Adrenal gland (tissue), 12 donors: ENCODE data around the gene TOPAZ1. TPM values are rescaled to one million over a fixed set of nuclear protein-coding genes. Genes with fewer than 3 reads are reported as not detected.

ENCODE experiments used
- DNase-seq, 7 donors: peaks; one replicate each; pipeline ENCODE4 v3.0.0-alpha.2; 2019 to 2020
- H3K27ac ChIP-seq, 5 donors: fragments of 200-600 bp; sonication (generic) in 4 of 5; 1 replicate in 3 of 5; 2 replicates in 2 of 5; pipeline versions ENCODE4 v1.5.1 to v1.8.0; 2016 to 2020; ENCODE audit warnings: mild to moderate bottlenecking in 1 of 5
- H3K27me3 ChIP-seq: fragments of 200-600 bp; 2 replicates; pipeline ENCODE4 v1.8.0; 2021
- H3K36me3 ChIP-seq, 2 donors: fragments of 200-600 bp; replicated peaks in 1 of 2; 1 replicate in 1 of 2; 2 replicates in 1 of 2; pipeline versions ENCODE4 v1.5.1 to v1.8.0; 2018 to 2022
- H3K4me1 ChIP-seq, 2 donors: fragments of 200-600 bp; replicated peaks in 1 of 2; 1 replicate in 1 of 2; 2 replicates in 1 of 2; pipeline versions ENCODE4 v1.5.1 to v1.8.0; 2018 to 2021
- H3K4me3 ChIP-seq, 4 donors: fragments of 200-600 bp; sonication (generic) in 3 of 4; one replicate each; pipeline ENCODE4 v1.5.1; 2016 to 2018
- H3K9me3 ChIP-seq, 3 donors: fragments of 200-600 bp; sonication (generic) in 1 of 3; replicated peaks in 1 of 3; 1 replicate in 2 of 3; 2 replicates in 1 of 3; pipeline versions ENCODE4 v1.5.1 to v1.8.0; 2016 to 2021
- POLR2A ChIP-seq, 2 donors: fragments of 450-650 bp; IDR thresholded peaks; one replicate each; pipeline ENCODE4 v1.6.1; 2017; ENCODE audit warnings: antibody characterized with exemption in 2 of 2, mild to moderate bottlenecking in 2 of 2, moderate library complexity in 1 of 2
- WGBS, 4 donors: extraction: QIAGEN DNeasy Blood & Tissue Kit in 2 of 4; methylation state at CpG; one replicate each; pipeline versions ENCODE4 v1.1.5 to v1.1.7; 2013 to 2017; 5-methylcytosine and 5-hydroxymethylcytosine counted together
- intact Hi-C, 2 donors: fragments of 100-400 bp; cut with DNase I; formaldehyde crosslinking; loops; one replicate each; pipeline versions ENCODE4 v1.14.1 to v1.15.0; 2022 to 2023
- polyA plus RNA-seq, 3 donors: library from polyadenylated mRNA; stranded (reverse); fragments of 200-250 nt in 2 of 3; fragments of 350-450 nt in 1 of 3; fragmentation: Illumina TruSeq in 1 of 3; extraction: RNeasy Lipid Tissue Mini Kit (QIAGEN cat#74804) in 1 of 3; gene quantifications; one replicate each; pipeline ENCODE4 v1.2.3, GENCODE V29; 2013 to 2014
- total RNA-seq, 9 donors: library from RNA; depleted of rRNA in 4 of 9; stranded (reverse); fragments of >200 nt in 4 of 9; fragments of 120-200 nt in 1 of 9; fragmentation: NEBNext Ultra II Directional in 1 of 9; extraction: Animal tissue kit (Norgen Biotek cat#: 25700) in 1 of 9; gene quantifications; one replicate each; pipeline versions ENCODE4 v1.1.0 to v1.2.4, GENCODE V29; 2013 to 2023
- TF ChIP-seq, protein P1 (sequence below), 6 experiments: fragments of 450-650 bp in 4 of 6; fragments of 200-600 bp in 2 of 6; sonication (generic) in 1 of 6; IDR thresholded peaks; 1 replicate in 5 of 6; 2 replicates in 1 of 6; pipeline versions ENCODE4 v1.5.1 to v1.8.0; 2016 to 2021; ENCODE audit warnings: antibody characterized with exemption in 6 of 6, mild to moderate bottlenecking in 2 of 6, moderate library complexity in 1 of 6
- donor health status: healthy with polysubstance abuse.
- donor health status: Bipolar disorder and iron deficiency.
- donor health status: DM: yes; HTN: yes; CAD: no.
- donor health status: DM: no; HTN: no; CAD: no.
- donor health status: DM: no; HTN: no; CAD: no.
- donor health status: DM: yes; HTN: yes; CAD: no.

Gene TOPAZ1
- total and polyA plus RNA-seq, 12 donors = not detected

DNA sequence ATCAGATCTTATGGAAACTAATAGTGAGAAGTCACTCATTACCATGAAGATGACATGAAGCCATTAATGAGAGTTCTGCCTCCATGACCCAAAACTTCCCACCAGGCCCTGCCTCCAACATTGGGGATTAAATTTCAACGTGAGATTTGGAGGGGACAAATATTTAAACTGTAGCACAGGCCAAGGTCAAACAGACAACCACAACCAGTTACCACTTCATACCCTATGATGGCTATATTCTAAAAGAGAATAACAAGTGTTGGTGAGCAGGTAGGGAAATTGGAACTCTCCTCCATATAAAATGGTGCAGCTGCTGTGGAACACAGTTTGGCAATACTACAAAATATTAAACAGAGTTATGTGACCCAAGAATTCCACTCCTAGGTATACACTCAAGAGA lies 133.8 kb downstream of the TOPAZ1 start:
- Histone ChIP-seq H3K4me1 (no peaks in the 10 kb centered on the region), H3K27me3 (no peaks in the 10 kb centered on the region), H3K4me3 (no peak overlapping the region), H3K9me3 (no peaks in the 10 kb centered on the region), H3K27ac (no peak overlapping the region), H3K36me3 (no peaks in the 10 kb centered on the region)
- WGBS, 4 donors = 83 to 94% (median 90%) methylated on average over 1 of the region's 1 CpG
- DNase-seq = no peak
- intact Hi-C loops = no loop called here
- TF ChIP-seq, protein P1, sequence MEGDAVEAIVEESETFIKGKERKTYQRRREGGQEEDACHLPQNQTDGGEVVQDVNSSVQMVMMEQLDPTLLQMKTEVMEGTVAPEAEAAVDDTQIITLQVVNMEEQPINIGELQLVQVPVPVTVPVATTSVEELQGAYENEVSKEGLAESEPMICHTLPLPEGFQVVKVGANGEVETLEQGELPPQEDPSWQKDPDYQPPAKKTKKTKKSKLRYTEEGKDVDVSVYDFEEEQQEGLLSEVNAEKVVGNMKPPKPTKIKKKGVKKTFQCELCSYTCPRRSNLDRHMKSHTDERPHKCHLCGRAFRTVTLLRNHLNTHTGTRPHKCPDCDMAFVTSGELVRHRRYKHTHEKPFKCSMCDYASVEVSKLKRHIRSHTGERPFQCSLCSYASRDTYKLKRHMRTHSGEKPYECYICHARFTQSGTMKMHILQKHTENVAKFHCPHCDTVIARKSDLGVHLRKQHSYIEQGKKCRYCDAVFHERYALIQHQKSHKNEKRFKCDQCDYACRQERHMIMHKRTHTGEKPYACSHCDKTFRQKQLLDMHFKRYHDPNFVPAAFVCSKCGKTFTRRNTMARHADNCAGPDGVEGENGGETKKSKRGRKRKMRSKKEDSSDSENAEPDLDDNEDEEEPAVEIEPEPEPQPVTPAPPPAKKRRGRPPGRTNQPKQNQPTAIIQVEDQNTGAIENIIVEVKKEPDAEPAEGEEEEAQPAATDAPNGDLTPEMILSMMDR (IDR thresholded peaks at IDR 0.05) = no peak
- no peak for TF ChIP-seq POLR2A (IDR thresholded peaks at IDR 0.05)

Other genes with a start within 250 kb of the TOPAZ1 start
- gene TCAIM, start 96.9 kb downstream of the TOPAZ1 start, total RNA-seq = 10 to 100 TPM; 22.3 to 51.9 (median 32.3) TPM
- gene TCAIM, start 96.9 kb downstream of the TOPAZ1 start, polyA plus RNA-seq = 10 to 100 TPM; 11.8 to 31.5 (median 14.3) TPM
- gene ZNF445, start 235.8 kb downstream of the TOPAZ1 start, total RNA-seq = 10 to 100 TPM in 4 of 9 donors, 1 to 10 TPM in 5; 5.8 to 21.1 (median 10.0) TPM
- gene ZNF445, start 235.8 kb downstream of the TOPAZ1 start, polyA plus RNA-seq = 1 to 10 TPM; 2.6 to 6.1 (median 4.7) TPM